ENCODE data around the gene STAT2. TPM values are rescaled to one million over a fixed set of nuclear protein-coding genes. Genes with fewer than 3 reads are reported as not detected.

Gene STAT2
- total and polyA plus RNA-seq, 2 of the 13 experiments (the other 11 are each of a cell fraction or from before 2014, with no cell fraction given): 43.5 to 84.6 TPM

GRCh38 chr12:56334490-56334793 lies 25.5 kb downstream of the STAT2 start:
- Histone ChIP-seq H2AFZ (ENCODE audit: low read length) (no peak overlapping the region), H3K4me1 (ENCODE audit: insufficient read depth, low read length) (peaks cover 54% of the 10 kb centered on the region), H4K20me1 (ENCODE audit: insufficient read depth, low read length) (no peaks in the 10 kb centered on the region), H3K9me3 (ENCODE audit: low read length) (no peaks in the 10 kb centered on the region), H3K4me3 (replicated peaks in 1 of 3; ENCODE audit: insufficient read depth in 1 of 3, low read depth in 2 of 3, low read length in 3 of 3) (peak overlapping the region; percentile 60 to 74 (median 71)), H3K36me3 (replicated peaks in 1 of 2; ENCODE audit: control insufficient read depth in 1 of 2, insufficient read depth in 2 of 2, low read length in 2 of 2) (no peaks in the 10 kb centered on the region), H3K27ac (ENCODE audit: extremely low read length, insufficient read depth, low read length) (peak overlapping the region; percentile 88), H3K27me3 (ENCODE audit: control insufficient read depth in 1 of 2, insufficient read depth in 2 of 2, low read length in 2 of 2) (no peaks in the 10 kb centered on the region; a peak in 1 of 5 replicates), H3K4me2 (ENCODE audit: low read depth, low read length) (peak overlapping the region; percentile 88), H3K79me2 (ENCODE audit: insufficient read depth, low read length) (no peaks in the 10 kb centered on the region), H3K9ac (ENCODE audit: insufficient read depth, low read depth, low read length) (peak overlapping the region; percentile 83)
- WGBS (ENCODE audit: low lambda C conversion rate): 8% methylated on average over 6 of the region's 6 CpGs
- intact Hi-C loops (cut with micrococcal nuclease; ENCODE audit: unreplicated experiment): loop anchor here (1.0 kb wide), 1 partner anchor 130 kb away; no protein-coding TSS in a partner anchor
- in situ Hi-C loops (cut with HindIII; ENCODE audit: extremely low pct_ligation_motif_present, low pct_unique_long_range_greater_than_20kb): no loop called here
- no peak for FAIRE-seq
- TSS peak; percentile 99 for BruUV-seq (replicated peaks)
- ChIA-PET CTCF (ENCODE audit: low intra/inter-chr PET ratio, low total read pairs) (interaction anchor here (2.0 kb wide), 1 partner anchor 129 kb away, joined by 5 read pairs; no protein-coding TSS in a partner anchor), POLR2A (interaction anchor here (1.7 to 4.7 kb wide), 5 partner anchors 19 to 114 kb away, joined by 6 to 81 read pairs (median 16); partner anchors contain the start of genes APOF, CNPY2, COQ10A and RNF41)
- ATAC-seq: peak; percentile 2; the same call in 2 of the 3 replicates
- DNase-seq (ENCODE audit: low spot score): no peak
- TF ChIP-seq ZSCAN5A (CRISPR knock-in tag; IDR thresholded peaks at IDR 0.05; ENCODE audit: borderline replicate concordance) (no peak), ZNF510 (CRISPR knock-in tag; IDR thresholded peaks at IDR 0.05; ENCODE audit: low read depth) (no peak), SCMH1 (CRISPR knock-in tag; IDR thresholded peaks at IDR 0.05; ENCODE audit: borderline replicate concordance) (no peak), NCOA1 (CRISPR knock-in tag; IDR thresholded peaks at IDR 0.05) (0 out of 2 replicates have a peak, but pooled peaks have one; percentile 56), ZNF496 (CRISPR knock-in tag; IDR thresholded peaks at IDR 0.05; ENCODE audit: insufficient replicate concordance) (no peak)
